SU-DHL-6 (cell line): Measurements from ENCODE around the gene ECE2.

ENCODE experiments used
- EZH2phosphoT487 ChIP-seq: fragments of 200-600 bp; sonication (generic), shearing (Covaris generic); conservative IDR thresholded peaks from 2 replicates; pipeline ENCODE4 v1.6.1; 2018; ENCODE audit warnings: mild to moderate bottlenecking, antibody characterized with exemption, low read length, moderate library complexity, mixed read lengths
- TF ChIP-seq, protein P1 (sequence below): fragments of 200-600 bp; sonication (generic); IDR thresholded peaks from one replicate; pipeline ENCODE4 v1.5.1; 2017; ENCODE audit warnings: antibody characterized with exemption, mild to moderate bottlenecking, low read length, moderate library complexity; ENCODE audit not compliant: insufficient read depth, poor library complexity, severe bottlenecking

DNA sequence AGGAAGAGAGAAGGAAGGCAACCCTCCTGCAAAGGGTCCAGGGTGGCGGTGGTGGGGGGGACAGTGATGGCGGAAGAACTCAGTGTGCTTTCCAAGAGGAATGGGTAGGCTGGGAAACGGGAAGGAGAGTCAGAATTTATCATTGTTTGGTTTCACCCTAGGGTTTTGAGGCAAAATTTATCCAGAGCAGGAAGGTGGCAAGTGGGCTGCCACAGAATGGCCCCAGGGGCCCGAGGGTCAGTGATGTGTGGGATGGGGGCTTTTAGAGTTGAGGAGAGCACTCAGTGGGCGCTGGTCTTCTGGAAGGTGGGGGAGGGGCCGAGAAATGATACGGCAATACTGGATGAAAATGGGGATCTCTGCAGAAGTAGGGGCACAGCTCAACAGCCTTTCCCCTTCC lies 62.2 kb downstream of the ECE2 start:
- TF ChIP-seq, protein P1, sequence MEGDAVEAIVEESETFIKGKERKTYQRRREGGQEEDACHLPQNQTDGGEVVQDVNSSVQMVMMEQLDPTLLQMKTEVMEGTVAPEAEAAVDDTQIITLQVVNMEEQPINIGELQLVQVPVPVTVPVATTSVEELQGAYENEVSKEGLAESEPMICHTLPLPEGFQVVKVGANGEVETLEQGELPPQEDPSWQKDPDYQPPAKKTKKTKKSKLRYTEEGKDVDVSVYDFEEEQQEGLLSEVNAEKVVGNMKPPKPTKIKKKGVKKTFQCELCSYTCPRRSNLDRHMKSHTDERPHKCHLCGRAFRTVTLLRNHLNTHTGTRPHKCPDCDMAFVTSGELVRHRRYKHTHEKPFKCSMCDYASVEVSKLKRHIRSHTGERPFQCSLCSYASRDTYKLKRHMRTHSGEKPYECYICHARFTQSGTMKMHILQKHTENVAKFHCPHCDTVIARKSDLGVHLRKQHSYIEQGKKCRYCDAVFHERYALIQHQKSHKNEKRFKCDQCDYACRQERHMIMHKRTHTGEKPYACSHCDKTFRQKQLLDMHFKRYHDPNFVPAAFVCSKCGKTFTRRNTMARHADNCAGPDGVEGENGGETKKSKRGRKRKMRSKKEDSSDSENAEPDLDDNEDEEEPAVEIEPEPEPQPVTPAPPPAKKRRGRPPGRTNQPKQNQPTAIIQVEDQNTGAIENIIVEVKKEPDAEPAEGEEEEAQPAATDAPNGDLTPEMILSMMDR: no peak
- TF ChIP-seq EZH2phosphoT487: no peak
